ENCODE data around the gene EVX2.

- TF ChIP-seq CTCF (IDR thresholded peaks at IDR 0.05) = no peak
- no peak for TF ChIP-seq POLR2A (IDR thresholded peaks at IDR 0.05)
- no peak for TF ChIP-seq POLR2AphosphoS5 (IDR thresholded peaks at IDR 0.05)
These were observed 7.1 kb upstream of the EVX2 start for GRCh38 chr2:176090862-176091261.

Data from upper lobe of left lung (tissue), 4 donors.